Fibroblast of peridontal ligament (primary cell): Measurements from ENCODE around the gene CCDC160.
"Not testable (repeated sequence)": the region's sequence is repeated elsewhere in the genome, so short reads cannot be mapped to it uniquely, and the experiment has no call there.

Experiments
- DNase-seq: peaks from one replicate; pipeline ENCODE4 v3.0.0-alpha.2; 2010; ENCODE audit errors: extremely low read depth

CCDC160 gene

DNA sequence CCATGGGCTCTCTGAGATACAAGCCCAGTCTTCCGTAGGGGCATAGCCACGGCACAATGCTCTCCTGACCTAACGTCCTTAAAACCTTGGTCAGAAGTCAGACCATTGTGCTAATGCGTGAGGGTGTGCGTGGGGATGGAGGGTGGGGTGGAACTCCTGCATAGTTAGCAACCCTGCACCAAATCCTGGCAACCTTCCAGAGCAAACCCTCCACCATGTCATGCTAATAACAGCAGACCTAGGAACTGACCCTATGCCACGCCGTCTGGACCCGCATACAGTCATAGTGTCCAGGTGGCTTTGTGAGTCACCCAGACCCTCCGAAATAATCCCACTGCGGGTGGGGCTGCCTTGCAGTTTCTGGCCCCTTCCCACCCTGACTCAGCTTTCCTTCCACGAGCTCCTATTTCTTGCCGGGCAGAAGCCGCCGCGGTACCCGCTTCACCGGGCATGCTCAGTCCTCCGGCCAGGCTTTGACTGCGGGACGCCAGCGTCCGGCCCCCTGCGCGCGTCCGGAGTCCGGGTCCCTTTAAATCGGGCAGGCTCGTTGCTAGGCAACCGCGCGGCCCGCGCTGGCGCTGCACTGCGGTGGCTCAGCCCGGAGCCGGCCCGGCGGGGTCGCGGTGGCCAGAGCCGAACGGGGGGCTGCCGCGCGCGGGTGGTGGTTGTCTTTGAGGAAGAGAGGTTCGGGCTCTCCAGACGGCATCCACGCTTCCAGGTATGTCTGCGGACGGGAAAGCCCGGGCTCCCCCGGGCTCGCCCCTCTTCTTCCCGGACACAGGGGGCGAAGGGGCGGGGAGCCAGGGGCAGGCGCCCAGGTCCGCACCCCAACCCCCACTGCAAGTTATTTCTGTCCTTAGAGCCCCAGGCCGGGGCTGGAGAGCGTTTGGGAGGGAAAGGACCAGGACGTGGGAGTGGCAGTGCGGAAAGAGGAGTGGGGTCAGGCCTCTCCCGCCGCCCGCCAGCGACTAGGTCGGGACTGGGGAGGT is at the start of gene CCDC160:
TSS of gene CCDC160 (plus strand) at position 557 of the 989 bp plus-strand sequence. CDS start 7,619 bp downstream, outside the sequence.
- DNase-seq, result no peak

- peak; percentile 0 for DNase-seq
Measured at GRCh38 chrX:134191281-134191680, 45.7 kb upstream of the CCDC160 start.

DNA sequence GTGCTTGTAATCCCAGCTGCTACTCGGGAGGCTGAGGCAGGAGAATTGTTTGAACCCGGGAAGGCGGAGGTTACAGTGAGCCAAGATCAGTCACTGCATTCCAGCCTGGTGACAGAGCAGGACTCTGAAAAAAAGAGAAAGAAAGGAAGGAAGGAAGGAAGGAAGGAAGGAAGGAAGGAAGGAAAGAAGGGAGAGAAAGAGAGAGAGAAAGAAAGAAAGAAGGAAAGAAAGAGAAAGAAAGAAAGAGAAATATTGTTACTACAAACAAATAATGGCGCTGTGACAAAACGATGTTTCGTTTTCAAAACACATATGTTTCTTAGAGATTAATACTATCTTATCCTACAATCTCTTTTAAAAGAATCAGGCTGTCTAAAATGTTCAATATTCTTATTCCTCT is 42.1 kb upstream of the CCDC160 start:
- no peak for DNase-seq

DNA sequence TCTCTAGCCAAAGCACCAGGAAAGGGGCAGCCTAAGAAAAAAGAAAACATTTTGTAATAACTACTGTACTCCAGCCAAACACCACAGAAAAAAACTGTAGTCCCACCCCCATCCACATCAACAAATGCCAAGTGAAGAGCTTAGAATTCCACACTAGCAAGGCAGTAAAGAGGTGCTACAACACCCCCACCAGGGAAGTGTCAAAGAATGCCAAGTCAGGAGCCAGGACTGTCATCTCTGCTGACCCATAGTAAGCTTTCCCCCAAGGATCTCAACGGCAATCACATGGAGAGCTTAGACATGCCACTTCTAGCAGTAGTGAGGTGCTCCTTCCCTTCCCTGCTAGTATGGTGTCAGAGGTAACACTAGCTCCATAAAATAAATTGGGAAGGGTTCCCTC is 34.4 kb upstream of the CCDC160 start:
- DNase-seq, result no peak

- DNase-seq, result no peak
Measured at GRCh38 chrX:134206221-134206620, 30.8 kb upstream of the CCDC160 start.

GRCh38 chrX:134210465-134210864 is 26.5 kb upstream of the CCDC160 start:
- no peak for DNase-seq

DNA sequence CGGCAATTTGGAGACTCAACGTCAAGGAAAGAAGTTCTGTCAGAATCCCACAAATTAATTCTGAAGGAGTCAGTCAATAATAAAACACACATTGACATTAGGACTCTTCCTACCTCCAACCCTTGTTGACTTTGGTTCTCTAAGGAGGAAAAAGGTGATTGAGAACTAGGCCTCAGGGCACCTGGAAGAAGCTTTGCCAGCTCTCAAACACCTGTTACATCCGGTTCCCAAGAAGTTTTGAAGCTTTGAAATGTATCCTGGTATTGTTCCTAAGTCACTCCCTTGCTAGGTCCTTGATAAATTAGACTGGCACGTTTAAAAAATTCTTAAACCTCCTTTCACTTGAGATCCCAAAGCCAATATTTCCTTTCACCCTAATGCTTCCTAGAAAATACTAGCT is 1.7 kb upstream of the CCDC160 start:
- DNase-seq, result no peak

- not testable (repeated sequence) for DNase-seq
Measured at GRCh38 chrX:134238144-134238543, 1.2 kb downstream of the CCDC160 start.

- DNase-seq, result no peak
Measured at GRCh38 chrX:134239016-134239415, 2.0 kb downstream of the CCDC160 start.

DNA sequence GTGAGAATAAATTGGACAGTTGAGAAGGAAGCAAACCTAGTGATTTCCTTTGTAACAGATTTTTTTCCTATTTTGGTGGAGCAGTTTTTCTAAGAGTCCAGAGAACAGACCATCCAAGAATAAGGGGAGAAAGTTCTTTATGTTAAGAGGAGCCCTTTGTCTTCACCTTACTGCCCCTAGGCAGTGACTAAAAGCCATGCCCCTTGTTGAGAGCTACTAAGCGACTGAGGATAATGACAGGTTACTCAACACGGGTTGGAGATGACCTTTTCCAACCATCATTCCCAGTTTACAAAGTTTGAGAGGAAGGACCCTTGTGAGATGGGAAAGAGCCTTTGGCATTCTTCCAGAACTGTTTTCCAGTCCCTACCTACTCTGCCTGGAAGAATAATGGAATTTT is 3.2 kb downstream of the CCDC160 start:
- DNase-seq, result no peak

DNA sequence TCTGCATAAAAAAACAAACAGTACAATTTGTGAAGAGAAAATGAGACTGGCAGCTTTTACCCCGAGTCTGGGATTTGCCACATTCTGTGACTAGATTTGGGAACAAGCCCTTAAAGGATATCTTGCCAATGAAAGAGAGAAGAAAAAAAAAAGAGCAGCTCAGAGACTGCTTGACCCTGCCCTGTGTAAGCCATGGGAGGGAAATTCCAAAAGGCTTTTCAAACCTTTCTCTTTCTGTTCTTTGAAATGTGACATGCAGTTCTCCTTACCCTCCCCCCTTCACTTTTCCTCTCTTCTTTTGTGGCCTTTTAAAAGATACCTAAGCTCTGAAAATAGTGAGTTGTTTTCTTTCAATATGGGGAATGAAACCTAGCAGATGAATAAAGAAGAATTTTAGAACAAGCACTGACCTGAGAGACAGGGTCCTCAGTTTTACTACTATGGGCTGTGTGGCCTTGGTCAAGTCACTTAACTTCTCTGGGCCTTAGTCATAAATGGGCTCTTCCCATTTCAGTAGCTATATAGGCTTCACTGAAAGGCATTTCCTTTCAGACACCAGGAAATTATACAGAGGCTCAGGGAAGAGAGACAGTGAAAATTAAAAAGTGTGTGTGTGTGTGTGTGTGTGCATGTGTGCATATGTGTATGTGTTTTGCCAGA is 5.1 kb downstream of the CCDC160 start:
- no peak for DNase-seq

GRCh38 chrX:134244043-134244442 is 7.1 kb downstream of the CCDC160 start:
- DNase-seq, result peak; percentile 1

GRCh38 chrX:134246282-134246681 is 9.3 kb downstream of the CCDC160 start:
- DNase-seq, result peak; percentile 0

- no peak for DNase-seq
Measured at GRCh38 chrX:134247492-134247891, 10.5 kb downstream of the CCDC160 start.

DNA sequence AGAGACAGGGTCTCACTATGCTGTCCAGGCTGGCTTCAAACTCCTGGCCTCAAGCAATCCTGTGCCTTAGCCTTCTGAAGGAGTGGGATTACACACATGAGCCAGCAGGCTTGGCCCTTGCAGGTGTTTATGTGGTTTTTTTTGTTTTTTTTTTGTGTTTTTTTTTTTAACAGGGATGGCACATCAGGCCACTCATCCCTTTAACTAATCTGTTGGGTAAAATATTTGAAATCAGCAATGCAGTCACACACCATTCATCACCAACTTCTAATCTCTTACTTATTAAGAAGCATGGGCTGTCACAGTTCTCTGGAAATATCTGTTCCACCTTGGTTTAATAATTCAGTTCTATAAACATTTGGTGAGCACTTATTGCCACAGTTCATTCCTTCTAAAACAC is 12.3 kb downstream of the CCDC160 start:
- DNase-seq, result no peak

DNA sequence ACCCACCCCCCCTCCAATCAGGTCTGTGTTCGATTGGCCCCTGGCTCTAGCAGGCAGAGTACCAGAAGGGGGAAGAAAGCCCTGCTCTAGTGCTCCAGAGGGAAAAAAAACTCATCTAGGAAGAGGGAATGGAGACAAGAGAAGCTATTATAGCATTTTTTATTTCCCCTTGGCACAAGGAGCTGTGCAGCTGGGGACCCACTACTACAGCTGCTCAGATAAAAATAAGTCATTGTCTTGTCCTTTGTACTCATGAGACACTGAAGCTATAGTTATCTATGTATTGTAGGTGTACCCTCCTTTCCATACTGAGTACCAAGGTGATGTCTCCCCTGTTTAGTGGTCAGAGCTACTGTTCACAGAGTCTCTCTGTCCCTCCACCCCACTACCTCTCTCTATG is 14.3 kb downstream of the CCDC160 start:
- no peak for DNase-seq

DNA sequence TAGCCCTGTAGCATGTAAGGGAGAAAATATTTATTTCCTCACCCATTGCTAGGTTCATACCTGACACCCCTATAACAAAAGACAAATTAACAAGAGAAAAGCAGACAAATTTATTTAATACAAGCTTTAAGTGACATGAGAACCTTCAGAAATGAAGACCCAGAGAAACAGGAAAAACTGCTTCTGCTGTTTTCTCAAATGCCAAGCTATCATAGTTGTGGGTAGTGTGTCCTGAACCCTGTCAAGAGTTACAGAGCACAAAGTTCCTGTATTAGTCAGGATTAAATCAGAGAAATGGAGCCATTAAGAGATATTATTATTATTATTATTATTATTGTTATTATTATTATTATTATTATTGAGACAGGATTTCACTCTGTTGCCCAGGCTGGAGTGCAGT is 17.5 kb downstream of the CCDC160 start:
- no peak for DNase-seq

GRCh38 chrX:134255555-134255954 is 18.6 kb downstream of the CCDC160 start:
- DNase-seq, result no peak

DNA sequence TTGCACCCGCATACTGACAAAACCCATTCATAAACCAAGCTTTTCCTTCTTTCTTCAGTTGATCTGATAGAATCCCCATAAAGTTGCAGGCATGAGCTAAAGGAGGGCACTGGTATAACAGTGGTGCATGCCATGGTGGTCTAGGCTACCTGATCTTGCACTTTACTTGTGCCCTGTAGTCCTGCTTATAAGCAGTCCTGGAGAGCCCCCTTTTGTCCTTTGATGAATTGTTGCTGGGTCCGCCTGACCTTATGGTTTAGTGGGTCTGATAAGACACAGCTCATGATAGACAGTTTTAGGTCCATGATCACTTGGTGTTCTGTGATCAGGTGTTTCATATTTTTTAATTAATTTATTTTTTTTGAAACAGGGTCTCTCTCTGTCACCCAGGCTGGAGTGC is 19.7 kb downstream of the CCDC160 start:
- DNase-seq, result no peak

GRCh38 chrX:134258202-134258601 is 21.2 kb downstream of the CCDC160 start:
- no peak for DNase-seq

- not testable (repeated sequence) for DNase-seq
Measured at GRCh38 chrX:134285934-134286333, 49.0 kb downstream of the CCDC160 start.

DNA sequence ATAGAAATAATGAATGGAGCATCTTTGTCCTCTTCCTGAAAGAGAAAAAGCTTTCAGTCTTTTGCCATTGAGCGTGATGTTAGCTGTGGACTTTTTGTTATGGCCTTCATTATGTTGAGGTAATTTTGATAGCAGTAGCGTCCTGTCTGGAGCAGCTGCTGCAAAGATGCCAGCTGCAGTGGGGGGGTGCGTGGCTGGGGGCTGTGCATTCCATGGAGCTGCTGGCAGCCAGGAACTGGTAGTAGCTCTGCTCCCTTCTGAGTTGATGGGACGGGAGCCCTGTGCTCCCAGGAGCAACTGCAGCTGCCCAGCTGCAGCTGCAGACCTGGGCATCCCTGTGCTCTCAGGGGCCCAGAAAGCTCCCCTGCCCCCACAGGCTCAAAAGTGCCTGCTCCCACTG is 50.4 kb downstream of the CCDC160 start:
- no peak for DNase-seq

GRCh38 chrX:134294548-134294947 is 57.6 kb downstream of the CCDC160 start:
- peak; percentile 0 for DNase-seq
